ENCODE measurements around the gene IQCB1.
A peak's percentile ranks its signal among the peaks of the same experiment; 100 is the strongest.
"Not testable (repeated sequence)": the region's sequence is repeated elsewhere in the genome, so short reads cannot be mapped to it uniquely, and the experiment has no call there.

Gene IQCB1

GRCh38 chr3:121748680-121749275, 86.1 kb downstream of the IQCB1 start:
- Histone ChIP-seq H3K27ac (peak overlapping the region; percentile 91 to 96), H3K4me3 (peak overlapping the region; percentile 91)
- DNase-seq (ENCODE audit: low spot score) = no peak
- no peak for TF ChIP-seq CTCF (IDR thresholded peaks at IDR 0.05)

GRCh38 chr3:121747976-121748375, 86.9 kb downstream of the IQCB1 start:
- TF ChIP-seq CTCF (IDR thresholded peaks at IDR 0.05) = no peak
- DNase-seq (ENCODE audit: low spot score) = no peak
- H3K4me3 ChIP-seq = peak overlapping the region; percentile 91
- H3K27ac ChIP-seq = peak overlapping the region; percentile 91 to 96

- not testable (repeated sequence) for H3K27ac ChIP-seq; H3K4me3 ChIP-seq; DNase-seq (ENCODE audit: low spot score)
Measured at GRCh38 chr3:121743106-121743505, 91.8 kb downstream of the IQCB1 start.

- no peak for TF ChIP-seq CTCF (IDR thresholded peaks at IDR 0.05)
- Histone ChIP-seq H3K27ac (no peak overlapping the region), H3K4me3 (no peak overlapping the region)
- no peak for DNase-seq (ENCODE audit: low spot score)
Measured at GRCh38 chr3:121740896-121741295, 94.0 kb downstream of the IQCB1 start.

GRCh38 chr3:121739902-121740301, 95.0 kb downstream of the IQCB1 start:
- Histone ChIP-seq H3K4me3 (no peak overlapping the region), H3K27ac (no peak overlapping the region)
- no peak for DNase-seq (ENCODE audit: low spot score)
- TF ChIP-seq CTCF (IDR thresholded peaks at IDR 0.05) = no peak

- Histone ChIP-seq H3K4me3 (no peak overlapping the region), H3K27ac (no peak overlapping the region)
- TF ChIP-seq CTCF (IDR thresholded peaks at IDR 0.05) = no peak
- DNase-seq (ENCODE audit: low spot score) = no peak
Measured at GRCh38 chr3:121737644-121738043, 97.2 kb downstream of the IQCB1 start.

- H3K4me3 ChIP-seq = no peak overlapping the region
- TF ChIP-seq CTCF (IDR thresholded peaks at IDR 0.05) = no peak
- DNase-seq (ENCODE audit: low spot score) = no peak
- H3K27ac ChIP-seq = no peak overlapping the region
Measured at GRCh38 chr3:121736112-121736511, 98.7 kb downstream of the IQCB1 start.

Measured in coronary artery (tissue), 2 donors.